ENCODE data around the gene IQGAP1. TPM values are rescaled to one million over a fixed set of nuclear protein-coding genes. Genes with fewer than 3 reads are reported as not detected.

IQGAP1 gene
- total RNA-seq, 2 donors from 2014 or later = 70.4 to 79.2 TPM

DNA sequence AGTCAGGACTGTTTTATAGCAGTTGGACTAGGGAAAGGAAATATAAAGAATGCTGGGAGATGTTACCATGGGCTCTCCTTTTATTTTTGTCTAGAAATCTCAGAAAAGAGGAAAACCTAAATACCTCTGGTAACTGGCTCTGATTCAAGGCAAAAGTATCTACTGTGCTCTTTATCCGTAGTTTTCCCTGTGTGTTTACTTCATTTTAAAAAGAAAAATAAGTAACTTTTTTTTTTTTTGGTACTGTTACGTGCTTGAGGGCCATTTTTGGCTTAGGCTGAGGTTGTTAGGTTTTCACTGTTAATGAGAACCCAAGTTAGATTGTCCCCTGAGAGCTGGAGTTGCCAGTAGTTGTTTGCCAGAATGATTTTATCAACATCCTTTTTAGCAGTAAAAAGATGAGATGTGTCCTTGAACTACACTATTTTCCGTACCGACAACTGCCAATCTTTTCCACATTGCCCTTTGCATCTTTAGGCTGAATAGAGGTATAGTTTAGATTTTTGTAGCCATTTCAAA lies 35.8 kb downstream of the IQGAP1 start:
- DNase-seq = no peak
- intact Hi-C loops (cut with DNase I) = no loop called here
- no peak for ATAC-seq

DNA sequence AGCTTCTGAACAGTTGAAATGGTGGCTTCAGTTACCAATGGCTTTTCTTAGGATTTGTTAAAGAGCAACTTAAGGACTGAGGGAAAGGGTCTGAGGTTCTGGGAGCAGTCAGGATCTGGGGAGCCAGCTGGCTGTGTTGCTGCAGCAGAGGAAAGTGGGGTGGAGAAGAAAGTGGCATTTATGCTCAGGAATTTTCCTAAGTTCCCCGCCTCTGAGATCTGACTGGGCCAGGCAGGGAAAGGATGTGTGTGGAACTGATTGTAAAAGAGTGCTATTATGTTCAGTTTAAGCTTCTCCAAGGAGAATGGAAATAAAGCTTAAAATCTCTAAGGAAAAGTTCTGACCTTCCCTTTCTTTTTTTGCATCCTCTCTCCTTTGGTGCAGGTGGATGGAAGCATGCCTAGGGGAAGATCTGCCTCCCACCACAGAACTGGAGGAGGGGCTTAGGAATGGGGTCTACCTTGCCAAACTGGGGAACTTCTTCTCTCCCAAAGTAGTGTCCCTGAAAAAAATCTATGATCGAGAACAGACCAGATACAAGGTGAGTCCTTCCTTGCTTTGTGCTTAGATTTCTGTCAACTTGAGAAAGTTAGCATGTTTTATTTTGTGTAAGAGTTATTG lies 37.8 kb downstream of the IQGAP1 start:
- ATAC-seq (peak in 1 of 2 donors; percentile 41), DNase-seq (no peak)
- intact Hi-C loops (cut with DNase I) = no loop called here

DNA sequence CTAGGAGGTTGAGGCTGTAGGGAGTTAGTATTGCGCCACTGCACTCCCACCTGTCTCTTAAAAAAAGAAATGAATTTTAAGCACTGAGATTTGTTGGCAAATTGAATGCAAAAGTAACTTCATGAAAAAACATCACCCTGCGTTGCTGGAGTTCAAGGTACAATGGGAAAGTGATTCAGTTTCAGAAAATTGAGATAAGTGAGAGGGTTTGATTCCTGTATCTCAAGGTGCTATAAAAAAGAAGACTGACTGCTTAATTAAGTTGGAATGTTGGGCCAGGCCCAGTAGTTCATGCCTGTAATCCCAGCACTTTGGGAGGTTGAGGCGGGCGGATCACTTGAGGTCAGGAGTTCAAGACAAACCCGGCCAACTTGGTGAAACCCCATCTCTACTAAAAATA lies 39.1 kb downstream of the IQGAP1 start:
- intact Hi-C loops (cut with DNase I) = no loop called here
- ATAC-seq (peak in 1 of 2 donors; percentile 32), DNase-seq (no peak)

DNA sequence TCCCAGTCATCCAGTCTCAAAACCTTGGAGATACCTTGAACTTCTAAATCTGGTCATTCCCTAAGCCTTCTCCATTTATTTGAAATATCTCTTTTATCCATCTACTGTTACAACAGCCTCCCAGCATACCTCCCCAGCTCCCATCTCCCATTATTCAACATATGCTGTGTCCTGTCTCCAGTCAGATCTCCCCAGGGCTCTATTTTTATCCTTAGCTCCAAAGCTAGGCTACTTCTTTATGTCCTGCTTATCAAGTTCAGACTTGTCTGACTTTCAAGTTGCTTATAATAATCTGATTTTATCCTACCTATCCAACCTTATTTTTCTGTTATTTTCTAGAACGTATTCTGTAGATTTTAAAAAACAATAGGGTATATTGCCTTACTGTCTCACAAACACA lies 44.2 kb downstream of the IQGAP1 start:
- DNase-seq = no peak
- no peak for ATAC-seq
- intact Hi-C loops (cut with DNase I) = no loop called here

DNA sequence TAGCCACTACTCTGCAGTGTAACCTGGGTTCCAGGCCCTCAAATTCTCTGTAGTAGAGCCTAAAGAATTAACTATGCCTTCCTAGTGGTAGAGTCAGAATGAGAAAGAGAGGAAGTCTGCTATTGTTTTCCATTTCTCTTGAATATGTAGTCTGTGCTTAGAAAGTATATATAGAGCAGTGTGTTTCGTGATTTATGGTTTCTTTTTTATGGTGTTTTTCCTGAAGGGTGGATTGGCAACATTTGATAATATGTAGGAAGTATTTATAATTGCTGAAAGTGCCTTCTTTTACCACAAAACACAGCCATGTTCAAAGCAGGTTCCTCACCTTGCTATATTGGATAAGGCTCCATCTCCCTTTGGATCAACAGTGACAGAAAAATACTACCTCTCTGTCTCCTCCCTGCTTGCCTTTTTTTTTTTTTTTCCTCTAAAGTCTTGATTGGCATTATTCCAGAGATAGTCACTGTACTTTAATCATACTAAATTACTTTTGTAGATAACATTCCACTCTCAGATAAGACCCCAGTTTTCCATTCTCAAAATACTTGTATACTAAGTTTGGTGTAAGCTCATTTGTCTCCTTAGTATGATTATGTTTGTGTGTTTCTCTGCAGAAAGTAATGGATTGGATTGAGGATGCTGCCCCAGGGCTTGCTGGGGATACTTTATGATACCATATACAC lies 47.8 kb downstream of the IQGAP1 start:
- DNase-seq = no peak
- ATAC-seq = no peak
- intact Hi-C loops (cut with DNase I) = no loop called here

DNA sequence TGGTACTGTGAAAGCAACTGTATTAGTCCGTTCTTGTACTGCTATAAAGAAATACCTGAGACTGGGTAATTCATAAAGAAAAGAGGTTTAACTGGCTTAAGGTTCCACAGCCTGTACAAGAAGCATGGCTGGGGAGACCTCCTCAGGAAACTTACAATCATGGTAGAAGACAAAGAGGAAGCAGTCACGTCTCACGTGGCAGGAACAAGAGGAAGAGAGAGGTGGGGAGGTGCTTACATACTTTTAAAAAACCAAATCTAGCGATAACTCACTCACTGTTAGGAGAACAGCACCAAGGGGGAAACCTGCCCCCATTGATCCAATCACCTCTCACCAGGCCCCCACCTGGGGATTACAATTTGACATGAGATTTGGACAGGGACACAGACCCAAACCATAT lies 48.9 kb downstream of the IQGAP1 start:
- intact Hi-C loops (cut with DNase I) = no loop called here
- ATAC-seq (no peak), DNase-seq (no peak)

DNA sequence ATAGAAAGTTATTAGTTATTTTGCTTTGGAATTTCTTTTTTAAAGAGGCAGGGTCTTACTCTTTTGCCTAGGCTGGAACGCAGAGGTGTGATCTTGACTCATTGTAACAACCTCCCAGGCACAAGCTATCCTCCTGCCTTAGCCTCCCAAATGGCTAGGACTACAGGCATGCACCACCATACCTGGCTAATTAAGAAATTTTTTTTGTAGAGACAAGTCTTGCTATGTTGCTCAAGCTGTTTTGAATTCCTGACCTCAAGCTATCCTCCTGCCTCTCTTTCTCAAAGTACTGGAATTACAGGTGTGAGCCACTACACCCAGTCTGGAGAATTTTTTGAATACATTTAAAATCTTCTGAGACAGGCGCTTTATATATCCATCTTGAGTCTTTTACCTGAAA lies 49.5 kb downstream of the IQGAP1 start:
- intact Hi-C loops (cut with DNase I) = no loop called here
- ATAC-seq (no peak), DNase-seq (no peak)

DNA sequence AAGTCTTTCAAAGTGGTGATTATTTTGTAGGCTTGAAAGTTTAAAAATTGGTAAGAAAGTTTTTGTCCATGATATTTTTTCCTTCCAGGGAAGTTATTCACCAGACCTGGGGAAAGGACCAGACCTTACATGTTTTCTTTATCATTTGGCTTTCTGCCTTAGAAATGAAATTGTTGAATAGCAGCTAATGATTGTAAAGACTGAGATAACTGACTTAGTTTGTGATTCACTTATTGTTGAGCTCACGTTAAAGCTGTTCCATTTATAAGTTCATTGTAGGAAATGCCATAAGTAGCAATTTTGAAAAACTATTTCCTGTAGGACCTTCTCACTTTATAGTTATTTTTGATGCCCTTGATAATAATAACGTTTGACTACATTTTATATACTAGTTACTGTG lies 51.9 kb downstream of the IQGAP1 start:
- ATAC-seq (peak in 1 of 2 donors; percentile 28), DNase-seq (no peak)
- intact Hi-C loops (cut with DNase I) = no loop called here

DNA sequence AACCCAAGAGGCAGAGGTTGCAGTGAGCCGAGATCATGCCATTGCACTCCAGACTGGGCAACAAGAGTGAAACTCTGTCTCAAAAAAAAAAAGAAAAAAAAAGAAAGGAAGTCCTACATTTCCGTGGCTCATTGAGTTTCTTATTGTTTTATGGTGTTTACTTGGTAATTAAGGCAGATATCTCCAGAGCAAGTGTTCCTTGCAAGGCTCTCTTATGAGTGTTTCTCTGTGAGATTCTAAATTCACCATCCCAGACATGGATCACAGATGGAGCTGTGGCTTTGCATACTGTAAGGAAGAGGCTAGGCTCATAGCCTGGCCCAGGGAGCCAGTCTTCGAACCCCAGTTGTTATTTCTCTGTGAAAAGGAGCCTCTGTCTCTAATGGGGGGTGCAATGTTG lies 53.0 kb downstream of the IQGAP1 start:
- no peak for ATAC-seq
- intact Hi-C loops (cut with DNase I) = no loop called here
- no peak for DNase-seq

DNA sequence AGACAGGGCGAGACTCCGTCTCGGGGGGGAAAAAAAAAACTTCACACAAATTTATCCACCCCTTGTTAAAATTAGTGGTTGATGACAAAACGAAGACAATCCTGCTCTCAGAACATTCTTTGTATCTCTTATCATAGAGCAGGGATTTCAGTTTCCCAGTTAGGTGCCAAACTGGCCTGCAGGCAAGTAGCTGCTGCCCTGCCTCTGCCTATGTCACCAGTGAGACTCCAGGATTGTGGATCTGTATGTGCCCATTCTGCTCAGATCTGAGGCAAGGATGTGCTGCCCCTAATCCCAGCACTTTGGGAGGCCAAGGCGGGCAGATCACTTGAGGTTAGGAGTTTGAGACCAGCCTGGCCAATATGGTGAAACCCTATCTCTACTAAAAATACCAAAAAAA lies 54.4 kb downstream of the IQGAP1 start:
- DNase-seq (no peak), ATAC-seq (no peak)
- intact Hi-C loops (cut with DNase I) = no loop called here

DNA sequence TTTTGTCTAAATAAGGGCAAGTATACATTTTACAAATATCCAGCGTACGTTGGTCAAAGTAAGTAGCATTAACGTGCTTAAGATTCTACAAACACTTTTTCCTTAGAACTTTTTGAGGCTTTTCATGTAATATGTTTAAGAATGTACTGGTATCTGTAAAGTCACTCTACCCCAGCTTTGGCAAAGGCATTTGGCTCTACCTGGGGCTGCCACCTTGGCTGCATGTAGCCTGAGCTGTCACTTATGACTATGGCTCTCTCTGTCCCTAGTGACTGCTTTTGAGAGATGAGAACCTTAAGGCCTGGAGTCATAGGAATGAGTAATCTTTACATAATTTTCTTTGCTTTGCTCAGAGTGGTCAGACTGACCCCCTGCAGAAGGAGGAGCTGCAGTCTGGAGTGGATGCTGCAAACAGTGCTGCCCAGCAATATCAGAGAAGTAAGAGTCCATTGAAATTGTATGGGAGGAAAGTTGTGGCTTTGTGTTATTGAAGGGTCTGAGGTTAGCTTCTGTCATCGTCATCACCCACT lies 61.2 kb downstream of the IQGAP1 start:
- intact Hi-C loops (cut with DNase I) = no loop called here
- ATAC-seq (no peak), DNase-seq (no peak)

DNA sequence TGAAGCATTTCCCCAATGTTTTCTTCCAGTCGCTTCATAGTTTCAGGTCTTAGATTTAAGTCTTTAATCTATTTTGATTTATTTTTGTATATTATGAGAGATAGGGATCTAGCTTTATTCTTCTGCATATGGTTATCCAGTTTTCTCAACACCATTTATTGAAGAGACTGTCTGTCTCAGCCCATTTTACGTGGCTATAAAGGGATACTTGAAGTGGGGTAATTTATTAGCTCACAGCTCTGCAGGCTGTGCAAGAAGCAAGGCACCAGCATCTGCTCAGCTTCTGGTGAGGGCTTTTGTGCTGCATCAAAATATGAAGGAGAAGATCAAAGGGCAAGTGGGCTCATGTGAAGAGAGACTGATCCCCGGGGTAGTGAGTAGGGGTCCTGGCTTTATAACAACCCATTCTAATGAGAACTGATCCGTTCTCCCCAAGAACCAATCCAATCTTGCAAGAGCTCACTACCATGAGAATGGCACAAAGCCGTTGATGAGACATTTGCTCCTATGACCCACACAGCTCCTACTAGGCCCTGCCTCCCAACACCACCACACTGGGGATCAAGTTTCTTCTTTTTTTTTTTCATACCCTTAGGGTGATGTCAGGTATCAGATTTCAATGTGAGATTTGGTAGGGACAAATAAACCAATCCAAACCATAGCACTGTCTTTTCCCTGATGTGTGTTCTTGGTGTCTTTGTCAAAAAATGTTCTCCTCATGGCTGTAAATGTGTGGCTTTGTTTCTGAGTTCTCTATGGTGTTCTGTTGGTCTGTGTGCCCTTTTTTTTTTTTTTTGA lies 63.2 kb downstream of the IQGAP1 start:
- intact Hi-C loops (cut with DNase I) = no loop called here
- ATAC-seq = no peak
- no peak for DNase-seq

DNA sequence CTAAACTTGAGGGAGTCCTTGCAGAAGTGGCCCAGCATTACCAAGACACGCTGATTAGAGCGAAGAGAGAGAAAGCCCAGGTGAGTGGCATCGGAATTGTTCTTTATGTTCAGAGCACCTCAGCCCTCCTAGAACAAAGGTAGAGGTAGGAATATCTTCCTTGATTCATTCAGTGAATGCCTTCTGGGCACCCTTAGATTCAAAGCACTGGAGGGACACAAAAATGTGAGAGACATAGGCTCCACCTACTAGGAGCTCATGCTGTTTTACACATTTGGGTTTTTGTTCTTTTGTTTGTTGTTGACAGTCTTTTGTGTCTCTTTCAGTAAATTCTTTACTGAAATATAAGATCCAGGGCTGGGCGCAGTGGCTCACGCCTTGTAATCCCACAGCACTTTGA lies 68.2 kb downstream of the IQGAP1 start:
- ATAC-seq (no peak), DNase-seq (no peak)
- intact Hi-C loops (cut with DNase I) = no loop called here

DNA sequence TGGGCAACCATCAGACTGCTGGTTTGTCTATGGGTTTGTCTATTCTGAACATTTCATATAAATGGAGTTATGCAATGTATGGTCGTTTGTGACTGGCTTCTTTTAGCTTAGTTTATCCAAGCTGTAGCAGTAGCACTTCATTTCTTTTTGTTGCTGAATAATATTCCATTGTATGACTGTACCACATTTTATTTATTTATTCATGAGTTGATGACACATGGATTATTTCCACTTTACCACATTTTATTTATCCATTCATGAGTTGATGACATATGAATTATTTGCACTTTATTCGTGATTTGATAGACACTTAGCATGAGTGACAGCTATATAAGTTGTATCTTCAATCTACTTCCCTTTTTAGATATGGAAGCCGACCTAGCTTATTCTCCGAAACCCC lies 70.0 kb downstream of the IQGAP1 start:
- no peak for DNase-seq
- intact Hi-C loops (cut with DNase I) = no loop called here
- ATAC-seq = no peak

DNA sequence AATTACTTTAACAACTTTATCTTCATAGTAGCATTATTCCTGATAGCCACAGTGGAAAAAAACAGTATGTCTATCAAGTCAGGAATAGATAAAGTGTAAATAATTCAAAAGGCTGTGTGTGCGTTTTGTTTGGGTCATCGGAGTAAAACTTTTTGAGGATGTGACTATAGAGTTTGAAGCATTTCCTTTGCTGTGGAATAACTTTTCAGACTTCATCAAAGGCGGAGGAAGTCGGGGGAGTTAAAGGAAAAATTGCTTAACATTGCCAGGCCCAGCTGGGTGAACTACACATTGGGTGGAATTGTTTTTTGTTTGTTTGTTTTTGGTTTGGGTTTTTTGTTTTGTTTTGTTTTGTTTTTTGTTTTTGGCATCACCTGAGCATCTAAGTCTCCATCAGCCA lies 71.3 kb downstream of the IQGAP1 start:
- intact Hi-C loops (cut with DNase I) = no loop called here
- DNase-seq = no peak
- no peak for ATAC-seq

DNA sequence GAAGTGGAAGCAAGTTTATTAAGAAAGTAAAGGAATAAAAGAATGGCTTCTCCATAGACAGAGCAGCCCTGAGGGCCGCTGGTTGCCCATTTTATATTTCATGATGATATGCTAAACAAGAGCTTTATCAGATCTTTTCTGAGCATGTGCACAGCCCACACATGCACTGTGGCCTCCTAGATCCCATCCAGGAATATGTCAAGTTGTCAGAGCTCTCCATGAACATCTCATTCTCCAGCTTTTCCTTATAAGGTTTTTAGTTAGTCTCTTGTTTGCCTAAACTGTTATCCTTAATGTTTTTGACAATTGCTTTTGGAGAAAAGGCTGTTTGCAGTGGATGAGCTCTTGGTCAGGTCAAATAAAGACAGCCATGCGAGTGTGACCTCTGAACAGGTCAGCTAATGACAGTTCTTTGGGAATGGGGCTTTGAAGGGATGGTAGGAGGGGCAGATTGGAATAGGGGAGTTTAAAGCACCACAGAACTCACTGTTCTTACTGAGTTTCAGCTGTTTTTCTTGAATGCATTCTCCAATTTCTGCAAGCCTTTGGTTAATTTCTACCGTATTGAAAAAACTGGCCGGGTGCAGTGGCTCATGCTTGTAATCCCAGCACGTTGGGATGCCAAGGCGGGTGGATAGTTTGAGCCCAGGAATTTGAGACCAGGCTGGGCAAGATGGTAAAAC lies 72.2 kb downstream of the IQGAP1 start:
- DNase-seq (no peak), ATAC-seq (no peak)
- intact Hi-C loops (cut with DNase I) = no loop called here

DNA sequence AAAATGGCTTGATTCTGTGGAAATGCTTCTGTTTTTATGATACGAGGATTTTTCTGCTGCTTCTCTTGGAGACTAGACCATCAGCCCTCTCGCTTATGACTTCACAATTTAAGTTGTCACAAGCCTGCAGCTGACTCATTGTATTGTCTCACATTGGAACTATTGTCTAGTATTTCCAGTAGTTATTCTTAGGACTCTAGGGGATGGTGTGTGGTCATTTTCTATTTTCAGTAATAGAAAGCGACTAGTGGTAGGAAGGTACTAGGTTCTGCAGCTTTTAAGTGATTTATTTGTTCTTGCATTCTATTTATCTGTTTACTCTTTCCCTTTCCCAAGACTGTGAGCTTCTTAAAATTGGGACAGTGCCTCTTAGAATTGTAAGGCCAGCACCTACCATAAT lies 75.3 kb downstream of the IQGAP1 start:
- DNase-seq (no peak), ATAC-seq (peak; percentile 84)
- intact Hi-C loops (cut with DNase I) = no loop called here

DNA sequence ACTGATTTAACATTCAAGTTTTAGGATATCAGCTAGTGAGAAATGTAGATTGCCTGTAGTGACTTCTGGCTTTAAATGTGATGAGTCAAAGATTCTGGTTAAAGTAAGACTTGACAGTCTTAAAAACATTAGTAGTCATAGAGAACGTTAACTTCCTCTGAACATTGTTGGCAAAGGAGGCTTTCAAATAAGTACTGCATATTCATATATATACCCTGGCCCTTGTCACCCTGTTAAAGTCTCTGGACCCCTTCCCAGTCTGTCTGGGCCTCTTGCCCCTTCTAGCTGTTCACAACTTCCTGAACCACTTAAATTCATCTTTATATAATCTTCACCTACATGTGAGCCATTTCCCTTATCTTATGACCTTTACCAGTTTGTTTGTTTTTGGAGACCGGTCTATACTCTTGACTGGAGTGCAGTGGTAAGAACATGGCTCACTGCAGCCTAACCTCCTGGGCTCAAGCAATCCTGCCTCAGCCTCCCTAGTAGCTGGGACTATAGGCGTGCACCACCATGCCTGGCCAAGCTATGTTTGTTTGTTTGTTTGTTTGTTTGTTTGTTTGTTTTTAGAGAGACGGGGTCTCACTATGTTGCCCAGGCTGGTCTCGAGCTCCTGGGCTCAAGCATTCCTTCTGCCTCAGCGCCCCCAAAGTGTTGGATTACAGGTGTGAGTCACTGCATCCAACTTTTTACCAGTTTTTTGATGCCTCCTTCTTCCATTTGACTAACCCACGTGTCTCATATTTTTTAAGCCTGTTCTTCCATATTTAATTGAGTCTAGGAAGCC lies 77.3 kb downstream of the IQGAP1 start:
- ATAC-seq = peak in 1 of 2 donors; percentile 14
- intact Hi-C loops (cut with DNase I) = no loop called here

More for the DNA sequence above, 77.3 kb downstream of the IQGAP1 start:
- DNase-seq = no peak
